HG03457 (cell line): ENCODE measurements around the gene GZMA.
"Not testable (repeated sequence)": the region's sequence is repeated elsewhere in the genome, so short reads cannot be mapped to it uniquely, and the experiment has no call there.

Experiments used
- ATAC-seq: cut with Tn5 transposase; IDR thresholded peaks from one replicate; pipeline ENCODE4 v1.9.1; 2021; ENCODE audit warnings: moderate number of reproducible peaks; ENCODE audit not compliant: unreplicated experiment

Gene GZMA

GRCh38 chr5:55102348-55102747 is at the start of gene GZMA:
Gene GZMA, plus strand, starts transcription at chr5:55102646. Its CDS starts 37 bp downstream, at chr5:55102683.
- ATAC-seq: no peak

GRCh38 chr5:55055183-55055582 is 47.3 kb upstream of the GZMA start:
- no peak for ATAC-seq

- ATAC-seq: no peak
Observed at GRCh38 chr5:55062039-55062779, 40.2 kb upstream of the GZMA start.

- ATAC-seq: no peak
Observed at GRCh38 chr5:55063220-55063863, 39.1 kb upstream of the GZMA start.

- no peak for ATAC-seq
Observed at GRCh38 chr5:55063899-55064298, 38.5 kb upstream of the GZMA start.

- no peak for ATAC-seq
Observed at GRCh38 chr5:55064523-55064922, 37.9 kb upstream of the GZMA start.

- no peak for ATAC-seq
Observed at GRCh38 chr5:55066277-55066676, 36.2 kb upstream of the GZMA start.

GRCh38 chr5:55070968-55071367 is 31.5 kb upstream of the GZMA start:
- no peak for ATAC-seq

GRCh38 chr5:55071413-55071812 is 31.0 kb upstream of the GZMA start:
- no peak for ATAC-seq

- ATAC-seq: no peak
Observed at GRCh38 chr5:55072666-55073065, 29.8 kb upstream of the GZMA start.

- ATAC-seq: no peak
Observed at GRCh38 chr5:55073211-55073610, 29.2 kb upstream of the GZMA start.

- ATAC-seq: no peak
Observed at GRCh38 chr5:55081541-55081940, 20.9 kb upstream of the GZMA start.

- not testable (repeated sequence) for ATAC-seq
Observed at GRCh38 chr5:55089301-55089700, 13.1 kb upstream of the GZMA start.

GRCh38 chr5:55091011-55091410 is 11.4 kb upstream of the GZMA start:
- not testable (repeated sequence) for ATAC-seq

GRCh38 chr5:55096182-55096581 is 6.3 kb upstream of the GZMA start:
- no peak for ATAC-seq

GRCh38 chr5:55096861-55097260 is 5.6 kb upstream of the GZMA start:
- no peak for ATAC-seq

GRCh38 chr5:55101148-55101547 is 1.3 kb upstream of the GZMA start:
- ATAC-seq: not testable (repeated sequence)

GRCh38 chr5:55101556-55102276 is 730 bp upstream of the GZMA start:
- no peak for ATAC-seq

- ATAC-seq: no peak
Observed at GRCh38 chr5:55104036-55104772, 1.8 kb downstream of the GZMA start.

- ATAC-seq: no peak
Observed at GRCh38 chr5:55104946-55105701, 2.7 kb downstream of the GZMA start.
